ENCODE measurements around the gene TXLNA.

Gene TXLNA

GRCh38 chr1:32232558-32233304 lies 53.3 kb downstream of the TXLNA start:
- peak overlapping the region; percentile 65 for H3K27ac ChIP-seq
- ChIA-PET POLR2A (ENCODE audit: low non-redundant PET) (interaction anchor here (0.8 kb wide), 1 partner anchor 9 kb away, joined by 3 read pairs; no protein-coding TSS in a partner anchor), CTCF (interaction anchor here (1.0 kb wide), 1 partner anchor 16 kb away, joined by 3 read pairs; no protein-coding TSS in a partner anchor)
- no peak for TF ChIP-seq CTCF (conservative IDR thresholded peaks at IDR 0.05; ENCODE audit: low read depth)
- no peak for DNase-seq (ENCODE audit: low spot score)

DNA sequence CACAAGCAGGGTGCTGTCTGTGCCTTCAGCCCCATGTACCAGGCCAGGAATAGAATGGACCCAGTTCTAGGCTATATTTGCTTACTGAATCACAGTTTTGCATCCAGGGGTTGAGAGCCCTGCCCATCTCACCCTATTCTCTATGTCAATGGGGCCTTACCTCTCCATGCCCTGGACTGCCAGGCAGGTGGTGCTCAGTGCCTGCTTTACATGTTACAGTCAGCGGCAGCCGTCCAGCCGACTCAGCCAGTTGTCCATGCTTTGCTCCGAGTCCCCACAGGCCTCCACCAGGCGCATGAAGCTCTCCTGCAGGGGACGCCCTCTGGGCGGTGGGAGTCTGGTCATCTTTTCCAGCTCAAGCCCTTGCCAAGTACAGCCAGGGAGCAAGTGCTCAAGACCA lies 55.3 kb downstream of the TXLNA start:
- ChIA-PET POLR2A (ENCODE audit: low non-redundant PET) (interaction anchor here (0.6 kb wide), 1 partner anchor 13 kb away, joined by 3 read pairs; the partner anchor contains the start of genes EIF3I and TMEM234), CTCF (no interaction called here)
- no peak for TF ChIP-seq CTCF (conservative IDR thresholded peaks at IDR 0.05; ENCODE audit: low read depth)
- no peak for DNase-seq (ENCODE audit: low spot score)
- H3K27ac ChIP-seq, result peak overlapping the region; percentile 77

DNA sequence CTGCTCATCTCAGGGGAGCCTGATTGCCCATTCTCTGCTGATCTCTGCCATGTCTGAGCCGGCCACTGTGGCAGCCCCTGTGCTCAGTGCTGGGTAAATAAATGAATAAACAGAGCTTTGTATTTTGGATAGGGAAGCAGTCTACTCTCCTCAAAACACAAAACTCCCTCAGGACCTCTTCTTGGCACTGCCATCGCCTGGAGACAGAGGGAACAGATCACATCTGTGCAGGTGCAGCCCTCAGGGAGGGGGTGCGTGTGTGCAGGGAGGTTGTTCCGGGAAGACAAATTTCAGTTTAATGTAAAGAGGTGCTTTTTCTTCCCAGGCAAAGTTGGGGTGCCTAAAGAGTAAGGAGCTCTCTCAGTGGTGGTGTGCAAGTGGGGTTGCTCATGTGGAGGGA lies 59.9 kb downstream of the TXLNA start:
- no peak for TF ChIP-seq CTCF (conservative IDR thresholded peaks at IDR 0.05; ENCODE audit: low read depth)
- POLR2A ChIA-PET (ENCODE audit: low non-redundant PET), result no interaction called here
- H3K27ac ChIP-seq, result peak overlapping the region; percentile 63

GRCh38 chr1:32239790-32240139 lies 60.3 kb downstream of the TXLNA start:
- peak overlapping the region; percentile 63 for H3K27ac ChIP-seq
- CTCF ChIA-PET, result interaction anchor here (0.5 to 2.1 kb wide), 6 partner anchors 8 to 82 kb away, joined by 3 to 18 read pairs (median 3); no protein-coding TSS in a partner anchor
- DNase-seq (ENCODE audit: low spot score), result no peak

More for the DNA sequence above, 59.9 kb downstream of the TXLNA start:
- CTCF ChIA-PET, result interaction anchor here (1.1 to 1.2 kb wide), 2 partner anchors 13 to 77 kb away, joined by 3 read pairs; no protein-coding TSS in a partner anchor
- DNase-seq (ENCODE audit: low spot score), result no peak

GRCh38 chr1:32240140-32240951 lies 60.9 kb downstream of the TXLNA start:
- ChIA-PET POLR2A (ENCODE audit: low non-redundant PET) (interaction anchor here (0.6 kb wide), 1 partner anchor 27 kb away, joined by 4 read pairs; no protein-coding TSS in a partner anchor), CTCF (interaction anchor here (0.5 to 2.1 kb wide), 11 partner anchors 9 to 112 kb away, joined by 3 to 18 read pairs (median 3); no protein-coding TSS in a partner anchor)
- peak; percentile 22; the same call in 1 of the 2 replicates for TF ChIP-seq CTCF (conservative IDR thresholded peaks at IDR 0.05; ENCODE audit: low read depth)
- peak overlapping the region; percentile 63 for H3K27ac ChIP-seq
- peak; percentile 57 for DNase-seq (ENCODE audit: low spot score)

More at GRCh38 chr1:32239790-32240139, 60.3 kb downstream of the TXLNA start:
- POLR2A ChIA-PET (ENCODE audit: low non-redundant PET), result no interaction called here
- TF ChIP-seq CTCF (conservative IDR thresholded peaks at IDR 0.05; ENCODE audit: low read depth), result no peak

All from RWPE1 (cell line).